Esophagus squamous epithelium (tissue), 5 donors: ENCODE results near the gene BGLAP. TPM values are rescaled to one million over a fixed set of nuclear protein-coding genes. Genes with fewer than 3 reads are reported as not detected.

Source experiments
- DNase-seq: peaks from one replicate; lab custom pipeline; 2025; lab: John Stamatoyannopoulos, UW
- H3K27ac ChIP-seq, 4 donors: fragments of 200-600 bp; sonication (generic); one replicate each; pipeline ENCODE4 v1.5.1; 2016 to 2019; ENCODE audit warnings: mild to moderate bottlenecking in 1 of 4
- H3K27me3 ChIP-seq, 4 donors: fragments of 200-600 bp; sonication (generic); 1 replicate in 3 of 4; 2 replicates in 1 of 4; pipeline versions ENCODE4 v1.5.1 to v1.6.0; 2017 to 2021; ENCODE audit warnings: antibody characterized with exemption in 1 of 4
- H3K36me3 ChIP-seq, 3 donors: fragments of 200-600 bp; sonication (generic); one replicate each; pipeline ENCODE4 v1.5.1; 2016 to 2019
- H3K4me1 ChIP-seq, 3 donors: fragments of 200-600 bp; sonication (generic); one replicate each; pipeline ENCODE4 v1.5.1; 2017 to 2019
- H3K4me3 ChIP-seq, 4 donors: fragments of 200-600 bp; sonication (generic); 1 replicate in 3 of 4; 2 replicates in 1 of 4; pipeline ENCODE4 v1.5.1; 2016 to 2019; ENCODE audit warnings: mild to moderate bottlenecking in 2 of 4, moderate library complexity in 1 of 4
- H3K9me3 ChIP-seq, 3 donors: fragments of 200-600 bp; sonication (generic); one replicate each; pipeline ENCODE4 v1.5.1; 2016 to 2019
- POLR2A ChIP-seq, 4 donors: fragments of 450-650 bp; IDR thresholded peaks; one replicate each; pipeline ENCODE4 v1.6.1; 2017; ENCODE audit warnings: antibody characterized with exemption in 4 of 4, mild to moderate bottlenecking in 4 of 4, moderate library complexity in 3 of 4
- WGBS, 2 donors: methylation state at CpG; one replicate each; pipeline ENCODE4 v1.1.5; 2018; 5-methylcytosine and 5-hydroxymethylcytosine counted together
- intact Hi-C: fragments of 100-400 bp; cut with DNase I; formaldehyde crosslinking; loops from one replicate; pipeline ENCODE4 v1.15.0; 2022
- total RNA-seq, 4 donors: library from RNA; depleted of rRNA; stranded (reverse); fragments of >200 nt; gene quantifications; one replicate each; pipeline ENCODE4 v1.1.0, GENCODE V29; 2016
- TF ChIP-seq, protein P1 (sequence below), 6 experiments: fragments of 450-650 bp in 4 of 6; fragments of 200-600 bp in 2 of 6; sonication (generic) in 2 of 6; IDR thresholded peaks; one replicate each; pipeline ENCODE4 v1.5.1; 2016 to 2019; ENCODE audit warnings: antibody characterized with exemption in 6 of 6, mild to moderate bottlenecking in 4 of 6, moderate library complexity in 4 of 6
- donor health status: DM: yes; HTN: yes; CAD: no.

BGLAP gene
- total RNA-seq, 4 donors from 2014 or later = 0.38 to 1.7 (median 0.40) TPM; not detected in 1

DNA sequence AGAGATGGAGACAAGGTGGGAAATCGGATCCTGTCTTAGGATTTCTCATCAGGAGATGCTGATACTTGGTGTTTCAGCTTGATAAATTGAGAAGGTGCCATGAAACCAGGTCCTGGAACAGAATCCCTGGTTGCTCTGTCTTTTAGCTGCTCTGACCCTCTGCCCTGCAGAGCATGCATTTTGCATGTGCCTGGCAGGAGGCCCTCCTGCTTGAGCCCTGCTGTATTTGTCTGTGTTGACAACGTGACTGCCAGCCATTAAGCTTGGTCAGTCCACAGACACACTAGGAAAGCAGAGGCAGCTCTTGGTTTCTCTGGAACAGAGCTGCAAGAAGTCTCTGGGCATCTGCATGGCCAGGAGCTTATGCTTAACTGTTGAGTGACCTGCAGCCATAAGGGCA, 45.5 kb upstream of the BGLAP start:
- intact Hi-C loops = no loop called here
- no peak overlapping the region for H3K4me3 ChIP-seq
- peaks cover 11 to 47% (median 13%) of the 10 kb centered on the region in 3 donors for H3K4me1 ChIP-seq
- H3K27ac ChIP-seq = no peak overlapping the region
- DNase-seq = no peak
- no peaks in the 10 kb centered on the region for H3K9me3 ChIP-seq
- no peaks in the 10 kb centered on the region for H3K27me3 ChIP-seq
- peaks cover 0 to 40% (median 0%) of the 10 kb centered on the region in 3 donors for H3K36me3 ChIP-seq
- no peak for TF ChIP-seq POLR2A (IDR thresholded peaks at IDR 0.05)
- TF ChIP-seq, protein P1, sequence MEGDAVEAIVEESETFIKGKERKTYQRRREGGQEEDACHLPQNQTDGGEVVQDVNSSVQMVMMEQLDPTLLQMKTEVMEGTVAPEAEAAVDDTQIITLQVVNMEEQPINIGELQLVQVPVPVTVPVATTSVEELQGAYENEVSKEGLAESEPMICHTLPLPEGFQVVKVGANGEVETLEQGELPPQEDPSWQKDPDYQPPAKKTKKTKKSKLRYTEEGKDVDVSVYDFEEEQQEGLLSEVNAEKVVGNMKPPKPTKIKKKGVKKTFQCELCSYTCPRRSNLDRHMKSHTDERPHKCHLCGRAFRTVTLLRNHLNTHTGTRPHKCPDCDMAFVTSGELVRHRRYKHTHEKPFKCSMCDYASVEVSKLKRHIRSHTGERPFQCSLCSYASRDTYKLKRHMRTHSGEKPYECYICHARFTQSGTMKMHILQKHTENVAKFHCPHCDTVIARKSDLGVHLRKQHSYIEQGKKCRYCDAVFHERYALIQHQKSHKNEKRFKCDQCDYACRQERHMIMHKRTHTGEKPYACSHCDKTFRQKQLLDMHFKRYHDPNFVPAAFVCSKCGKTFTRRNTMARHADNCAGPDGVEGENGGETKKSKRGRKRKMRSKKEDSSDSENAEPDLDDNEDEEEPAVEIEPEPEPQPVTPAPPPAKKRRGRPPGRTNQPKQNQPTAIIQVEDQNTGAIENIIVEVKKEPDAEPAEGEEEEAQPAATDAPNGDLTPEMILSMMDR (IDR thresholded peaks at IDR 0.05) = no peak
- 67 to 100% methylated on average over 1 to 2 of the region's 2 CpGs for WGBS, 2 donors

DNA sequence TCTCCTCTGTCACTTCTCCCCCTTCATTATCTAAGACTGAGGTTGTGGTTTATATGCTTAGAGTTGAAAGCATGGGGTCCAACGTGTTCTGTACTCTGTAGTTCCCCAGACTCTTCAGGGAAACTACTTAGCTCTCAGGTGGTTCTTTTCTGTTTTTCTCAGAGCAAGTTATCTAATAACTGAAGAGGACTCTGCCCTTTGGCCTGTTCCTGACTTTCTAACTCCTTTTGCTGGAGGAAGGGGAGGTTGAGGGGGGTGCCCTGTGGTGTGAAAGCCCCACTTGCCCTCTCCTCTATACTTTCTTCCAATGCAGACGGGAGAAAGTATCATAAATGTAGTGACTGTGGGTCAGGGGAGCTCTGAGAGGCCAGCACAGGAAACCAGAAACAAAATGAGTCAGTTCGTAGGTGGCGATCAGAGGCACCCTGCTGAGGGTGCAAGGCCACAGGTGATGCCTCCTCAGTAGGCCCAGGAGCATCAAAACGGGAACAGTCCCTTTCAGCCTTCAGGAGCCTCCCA, 43.1 kb upstream of the BGLAP start:
- Histone ChIP-seq H3K9me3 (no peaks in the 10 kb centered on the region), H3K36me3 (peaks cover 0 to 62% (median 0%) of the 10 kb centered on the region in 3 donors), H3K27me3 (no peaks in the 10 kb centered on the region), H3K4me3 (no peak overlapping the region), H3K4me1 (peaks cover 7 to 36% (median 10%) of the 10 kb centered on the region in 3 donors), H3K27ac (no peak overlapping the region)
- DNase-seq = no peak
- intact Hi-C loops = no loop called here
- TF ChIP-seq POLR2A (IDR thresholded peaks at IDR 0.05) = no peak
- TF ChIP-seq, protein P1 (IDR thresholded peaks at IDR 0.05) = no peak
- WGBS, 2 donors = 49 to 85% methylated on average over 4 to 5 of the region's 5 CpGs

DNA sequence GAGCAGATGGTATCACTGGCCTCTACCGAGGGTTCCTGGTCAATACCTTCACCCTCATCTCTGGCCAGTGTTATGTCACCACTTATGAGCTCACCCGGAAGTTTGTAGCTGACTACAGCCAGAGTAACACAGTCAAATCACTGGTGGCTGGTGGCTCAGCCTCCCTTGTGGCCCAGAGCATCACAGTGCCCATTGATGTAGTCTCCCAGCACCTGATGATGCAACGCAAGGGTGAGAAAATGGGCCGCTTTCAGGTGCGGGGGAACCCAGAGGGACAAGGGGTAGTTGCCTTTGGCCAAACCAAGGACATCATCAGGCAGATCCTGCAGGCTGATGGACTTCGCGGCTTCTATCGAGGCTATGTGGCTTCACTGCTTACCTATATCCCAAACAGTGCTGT, 41.9 kb upstream of the BGLAP start:
- Histone ChIP-seq H3K4me1 (peaks cover 0 to 27% (median 4%) of the 10 kb centered on the region in 3 donors), H3K4me3 (no peak overlapping the region), H3K27me3 (no peaks in the 10 kb centered on the region), H3K9me3 (no peaks in the 10 kb centered on the region), H3K27ac (no peak overlapping the region), H3K36me3 (peaks cover 0 to 73% (median 0%) of the 10 kb centered on the region in 3 donors)
- no peak for TF ChIP-seq POLR2A (IDR thresholded peaks at IDR 0.05)
- TF ChIP-seq, protein P1 (IDR thresholded peaks at IDR 0.05) = no peak
- intact Hi-C loops = no loop called here
- no peak for DNase-seq
- 90 to 91% methylated on average over 5 to 8 of the region's 8 CpGs for WGBS, 2 donors

DNA sequence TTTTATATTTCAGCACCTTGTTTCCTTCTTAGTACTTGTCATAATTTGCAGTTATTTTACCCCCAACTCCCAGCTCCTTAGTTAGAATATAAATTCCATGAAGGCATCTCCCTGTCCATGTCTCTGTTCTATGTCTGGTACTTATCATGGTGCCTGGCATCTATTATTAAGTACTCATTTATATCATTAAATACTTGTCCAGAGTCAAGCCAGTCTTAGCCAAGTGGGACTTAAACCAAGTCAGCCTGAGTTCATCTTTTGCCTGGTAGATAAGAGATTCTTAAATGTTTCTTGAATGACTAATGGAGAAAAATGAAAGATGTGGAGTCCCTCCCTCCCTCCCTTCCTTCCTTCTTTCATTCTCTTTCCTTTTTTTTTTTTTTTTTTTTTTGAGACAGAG, 38.7 kb upstream of the BGLAP start:
- intact Hi-C loops = no loop called here
- H3K27ac ChIP-seq = no peak overlapping the region
- peaks cover 0 to 5% (median 0%) of the 10 kb centered on the region in 3 donors for H3K4me1 ChIP-seq
- H3K27me3 ChIP-seq = no peaks in the 10 kb centered on the region
- TF ChIP-seq, protein P1 (IDR thresholded peaks at IDR 0.05) = no peak
- no peak for TF ChIP-seq POLR2A (IDR thresholded peaks at IDR 0.05)
- H3K36me3 ChIP-seq = peaks cover 4 to 88% (median 11%) of the 10 kb centered on the region in 3 donors
- no peak overlapping the region for H3K4me3 ChIP-seq
- no peaks in the 10 kb centered on the region for H3K9me3 ChIP-seq
- no peak for DNase-seq

DNA sequence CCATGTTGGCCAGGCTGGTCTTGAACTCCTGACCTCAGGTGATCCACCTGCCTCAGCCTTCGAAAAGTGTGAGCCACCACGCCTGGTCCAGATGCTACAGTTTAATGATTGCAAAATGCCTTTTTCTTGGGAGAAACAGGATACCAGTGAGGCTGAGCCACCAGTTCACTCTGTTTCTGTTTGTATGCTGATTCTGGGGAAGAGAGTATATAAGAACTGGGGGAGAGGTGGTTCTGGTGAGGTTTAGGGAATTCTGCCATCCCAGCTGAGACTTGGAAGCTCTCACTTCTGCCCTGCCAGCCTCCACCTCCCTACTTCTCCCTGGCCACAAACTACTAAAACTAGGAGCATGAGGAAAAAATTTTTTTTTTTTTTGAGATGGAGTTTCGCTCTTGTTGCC, 37.3 kb upstream of the BGLAP start:
- 83 to 89% methylated on average over 2 to 3 of the region's 3 CpGs for WGBS, 2 donors
- DNase-seq = no peak
- H3K4me3 ChIP-seq = no peak overlapping the region
- no peak overlapping the region for H3K27ac ChIP-seq
- no peaks in the 10 kb centered on the region for H3K9me3 ChIP-seq
- H3K4me1 ChIP-seq = peaks cover 0 to 5% (median 0%) of the 10 kb centered on the region in 3 donors
- peaks cover 4 to 95% (median 12%) of the 10 kb centered on the region in 3 donors for H3K36me3 ChIP-seq
- TF ChIP-seq, protein P1 (IDR thresholded peaks at IDR 0.05) = no peak
- no peak for TF ChIP-seq POLR2A (IDR thresholded peaks at IDR 0.05)
- no peaks in the 10 kb centered on the region for H3K27me3 ChIP-seq
- intact Hi-C loops = no loop called here
